Neural progenitor cell (in vitro differentiated cells): ENCODE results near the gene SNX9.

Experiments
- CTCF ChIP-seq: fragments of 200-600 bp; sonication (generic); IDR thresholded peaks from 2 replicates; pipeline ENCODE4 v1.5.1; 2017; ENCODE audit warnings: antibody characterized with exemption, mild to moderate bottlenecking
- EZH2 ChIP-seq: fragments of 200-600 bp; sonication (generic); IDR thresholded peaks from 2 replicates; pipeline ENCODE4 v1.6.1; 2017; ENCODE audit warnings: antibody characterized with exemption, mild to moderate bottlenecking, moderate library complexity

DNA sequence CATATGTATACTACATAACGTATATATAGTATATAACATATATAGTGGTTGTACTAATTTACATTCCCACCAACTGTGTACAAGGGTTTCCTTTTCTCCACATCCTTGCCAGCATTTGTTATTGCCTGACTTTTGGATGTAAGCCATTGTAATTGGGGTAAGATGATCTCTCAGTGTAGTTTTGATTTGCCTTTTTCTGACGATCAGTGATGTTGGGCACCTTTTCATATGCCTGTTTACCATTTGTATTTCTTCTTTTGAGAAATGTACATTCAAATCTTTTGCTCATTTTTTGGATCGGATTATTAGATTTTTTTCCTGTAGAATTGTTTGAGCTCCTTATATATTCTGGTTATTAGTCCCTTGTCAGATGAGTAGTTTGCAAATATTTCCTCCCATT lies 170.0 kb downstream of the SNX9 start:
- TF ChIP-seq CTCF: no peak
- no peak for TF ChIP-seq EZH2
